ENCODE results near the gene MPRIP.

- no peak for TF ChIP-seq CTCF (IDR thresholded peaks at IDR 0.05)
- no peak for TF ChIP-seq POLR2A (IDR thresholded peaks at IDR 0.05)
Measured at GRCh38 chr17:17182598-17183136, 140.4 kb downstream of the MPRIP start.
